IPS-18a (cell line): ENCODE data around the gene JAZF1.

Source experiments
- H3K27ac ChIP-seq: one replicate; pipeline ENCODE4 v1.5.1; 2013; ENCODE audit warnings: low read length
- H3K27me3 ChIP-seq: one replicate; pipeline ENCODE4 v1.6.1; 2013; ENCODE audit warnings: mild to moderate bottlenecking, low read length; ENCODE audit not compliant: control insufficient read depth, insufficient read depth
- H3K36me3 ChIP-seq: one replicate; pipeline ENCODE4 v1.6.1; 2013; ENCODE audit warnings: low read depth, low read length; ENCODE audit not compliant: control insufficient read depth
- H3K4me1 ChIP-seq: one replicate; pipeline ENCODE4 v1.6.1; 2013; ENCODE audit warnings: low read depth, low read length; ENCODE audit not compliant: control insufficient read depth
- H3K4me3 ChIP-seq: one replicate; pipeline ENCODE4 v1.5.1; 2013; ENCODE audit warnings: low read length
- H3K9ac ChIP-seq: one replicate; pipeline ENCODE4 v1.6.1; 2013; ENCODE audit warnings: mild to moderate bottlenecking, low read length, moderate library complexity
- H3K9me3 ChIP-seq: one replicate; pipeline ENCODE4 v1.6.1; 2013; ENCODE audit warnings: low read depth, low read length; ENCODE audit not compliant: control insufficient read depth

The JAZF1 gene

GRCh38 chr7:28180364-28181147 is at the start of gene JAZF1:
Gene JAZF1 (minus strand): TSS chr7:28180795.
- H3K4me3 ChIP-seq, result peak within 1 kb of the TSS; percentile 68
- no peak within 1 kb of the TSS for H3K27ac ChIP-seq
- H3K4me1 ChIP-seq, result peaks cover 10% of the 10 kb centered on the region
- H3K9me3 ChIP-seq, result no peaks in the 10 kb centered on the region
- no peaks in the 10 kb centered on the region for H3K36me3 ChIP-seq
- peaks cover 25% of the 10 kb centered on the region for H3K27me3 ChIP-seq
- no peak within 1 kb of the TSS for H3K9ac ChIP-seq

GRCh38 chr7:28230261-28230660 is 49.7 kb upstream of the JAZF1 start:
- no peak overlapping the region for H3K27ac ChIP-seq
- H3K4me1 ChIP-seq, result peaks cover 28% of the 10 kb centered on the region
- no peak overlapping the region for H3K4me3 ChIP-seq
- H3K9ac ChIP-seq, result no peak overlapping the region
- H3K36me3 ChIP-seq, result no peaks in the 10 kb centered on the region
- H3K9me3 ChIP-seq, result no peaks in the 10 kb centered on the region
- no peaks in the 10 kb centered on the region for H3K27me3 ChIP-seq

GRCh38 chr7:28228396-28228795 is 47.8 kb upstream of the JAZF1 start:
- no peak overlapping the region for H3K27ac ChIP-seq

GRCh38 chr7:28226003-28226402 is 45.4 kb upstream of the JAZF1 start:
- Histone ChIP-seq H3K27me3 (no peaks in the 10 kb centered on the region), H3K27ac (no peak overlapping the region), H3K4me3 (no peak overlapping the region), H3K9ac (no peak overlapping the region), H3K4me1 (peaks cover 31% of the 10 kb centered on the region), H3K36me3 (no peaks in the 10 kb centered on the region), H3K9me3 (no peaks in the 10 kb centered on the region)

More at GRCh38 chr7:28228396-28228795, 47.8 kb upstream of the JAZF1 start:
- no peak overlapping the region for H3K4me3 ChIP-seq
- no peaks in the 10 kb centered on the region for H3K9me3 ChIP-seq
- H3K9ac ChIP-seq, result no peak overlapping the region
- H3K36me3 ChIP-seq, result no peaks in the 10 kb centered on the region
- no peaks in the 10 kb centered on the region for H3K27me3 ChIP-seq
- peaks cover 34% of the 10 kb centered on the region for H3K4me1 ChIP-seq

- Histone ChIP-seq H3K4me3 (no peak overlapping the region), H3K27ac (no peak overlapping the region), H3K36me3 (no peaks in the 10 kb centered on the region), H3K9ac (no peak overlapping the region), H3K27me3 (no peaks in the 10 kb centered on the region), H3K9me3 (no peaks in the 10 kb centered on the region), H3K4me1 (peaks cover 31% of the 10 kb centered on the region)
Measured at GRCh38 chr7:28225576-28225975, 45.0 kb upstream of the JAZF1 start.

- H3K27me3 ChIP-seq, result no peaks in the 10 kb centered on the region
- no peaks in the 10 kb centered on the region for H3K36me3 ChIP-seq
- H3K9ac ChIP-seq, result no peak overlapping the region
- no peak overlapping the region for H3K4me3 ChIP-seq
- H3K27ac ChIP-seq, result no peak overlapping the region
- no peaks in the 10 kb centered on the region for H3K9me3 ChIP-seq
- peaks cover 24% of the 10 kb centered on the region for H3K4me1 ChIP-seq
Measured at GRCh38 chr7:28224675-28225074, 44.1 kb upstream of the JAZF1 start.

- Histone ChIP-seq H3K36me3 (no peaks in the 10 kb centered on the region), H3K9ac (no peak overlapping the region), H3K4me3 (no peak overlapping the region), H3K27ac (no peak overlapping the region), H3K27me3 (no peaks in the 10 kb centered on the region), H3K9me3 (no peaks in the 10 kb centered on the region), H3K4me1 (peaks cover 23% of the 10 kb centered on the region)
Measured at GRCh38 chr7:28224172-28224571, 43.6 kb upstream of the JAZF1 start.

- Histone ChIP-seq H3K9ac (no peak overlapping the region), H3K4me3 (no peak overlapping the region), H3K27me3 (no peaks in the 10 kb centered on the region), H3K9me3 (no peaks in the 10 kb centered on the region), H3K4me1 (peaks cover 23% of the 10 kb centered on the region), H3K36me3 (no peaks in the 10 kb centered on the region), H3K27ac (no peak overlapping the region)
Measured at GRCh38 chr7:28222636-28223035, 42.0 kb upstream of the JAZF1 start.

GRCh38 chr7:28219793-28220192 is 39.2 kb upstream of the JAZF1 start:
- H3K27ac ChIP-seq, result no peak overlapping the region
- no peaks in the 10 kb centered on the region for H3K27me3 ChIP-seq
- no peaks in the 10 kb centered on the region for H3K9me3 ChIP-seq
- no peaks in the 10 kb centered on the region for H3K36me3 ChIP-seq
- H3K4me3 ChIP-seq, result no peak overlapping the region
- H3K9ac ChIP-seq, result no peak overlapping the region
- peaks cover 5% of the 10 kb centered on the region for H3K4me1 ChIP-seq

- H3K9ac ChIP-seq, result no peak overlapping the region
- H3K27ac ChIP-seq, result no peak overlapping the region
- no peaks in the 10 kb centered on the region for H3K27me3 ChIP-seq
- H3K9me3 ChIP-seq, result no peaks in the 10 kb centered on the region
- H3K4me1 ChIP-seq, result no peaks in the 10 kb centered on the region
- H3K4me3 ChIP-seq, result no peak overlapping the region
- H3K36me3 ChIP-seq, result no peaks in the 10 kb centered on the region
Measured at GRCh38 chr7:28217143-28217542, 36.5 kb upstream of the JAZF1 start.

GRCh38 chr7:28211006-28211405 is 30.4 kb upstream of the JAZF1 start:
- no peak overlapping the region for H3K9ac ChIP-seq
- no peak overlapping the region for H3K4me3 ChIP-seq
- no peaks in the 10 kb centered on the region for H3K27me3 ChIP-seq
- H3K27ac ChIP-seq, result no peak overlapping the region
- no peaks in the 10 kb centered on the region for H3K36me3 ChIP-seq
- H3K9me3 ChIP-seq, result no peaks in the 10 kb centered on the region
- no peaks in the 10 kb centered on the region for H3K4me1 ChIP-seq

- no peaks in the 10 kb centered on the region for H3K27me3 ChIP-seq
- H3K4me1 ChIP-seq, result no peaks in the 10 kb centered on the region
- no peaks in the 10 kb centered on the region for H3K36me3 ChIP-seq
- no peak overlapping the region for H3K4me3 ChIP-seq
- no peak overlapping the region for H3K9ac ChIP-seq
- no peaks in the 10 kb centered on the region for H3K9me3 ChIP-seq
- H3K27ac ChIP-seq, result no peak overlapping the region
Measured at GRCh38 chr7:28208506-28208905, 27.9 kb upstream of the JAZF1 start.
